Prostate gland (tissue), 2 donors: ENCODE data around the gene TRABD. TPM values are rescaled to one million over a fixed set of nuclear protein-coding genes. Genes with fewer than 3 reads are reported as not detected.
A peak's percentile ranks its signal among the peaks of the same experiment; 100 is the strongest.

Experiments used
- DNase-seq: peaks from one replicate; pipeline ENCODE4 v3.0.0-alpha.2; 2019; ENCODE audit warnings: low spot score
- H3K27ac ChIP-seq, 2 donors: fragments of 200-600 bp; sonication (generic); 2 replicates each; pipeline ENCODE4 v1.5.1; 2017 to 2019
- H3K27me3 ChIP-seq: fragments of 200-600 bp; sonication (generic); replicated peaks from 2 replicates; pipeline ENCODE4 v1.5.1; 2019; ENCODE audit not compliant: insufficient read depth
- H3K36me3 ChIP-seq, 2 donors: fragments of 200-600 bp; sonication (generic); 1 replicate in 1 of 2; 2 replicates in 1 of 2; pipeline versions ENCODE4 v1.5.1 to v1.8.1; 2017 to 2019
- H3K4me1 ChIP-seq: fragments of 200-600 bp; sonication (generic); replicated peaks from 2 replicates; pipeline ENCODE4 v1.5.1; 2019
- H3K4me3 ChIP-seq, 2 donors: fragments of 200-600 bp; sonication (generic); 2 replicates each; pipeline ENCODE4 v1.5.1; 2017 to 2019
- H3K9me3 ChIP-seq: fragments of 200-600 bp; sonication (generic); 2 replicates; pipeline ENCODE4 v1.5.1; 2017
- POLR2A ChIP-seq: fragments of 450-650 bp; IDR thresholded peaks from one replicate; pipeline ENCODE4 v1.6.1; 2016; ENCODE audit warnings: antibody characterized with exemption, mild to moderate bottlenecking
- POLR2AphosphoS5 ChIP-seq: sonication (generic); formaldehyde crosslinking; IDR thresholded peaks from one replicate; pipeline ENCODE4 v1.6.1; 2017; ENCODE audit warnings: antibody characterized with exemption
- WGBS: methylation state at CpG from one replicate; pipeline ENCODE4 v1.1.5; 2018; 5-methylcytosine and 5-hydroxymethylcytosine counted together
- intact Hi-C: fragments of 100-400 bp; cut with DNase I; formaldehyde crosslinking; loops from one replicate; pipeline ENCODE4 v1.14.2; 2022
- total RNA-seq, 2 donors: library from RNA; depleted of rRNA; stranded (reverse); fragments of >200 nt; gene quantifications; one replicate each; pipeline ENCODE4 v1.1.0, GENCODE V29; 2016
- TF ChIP-seq, protein P1 (sequence below), 4 experiments: fragments of 200-600 bp in 2 of 4; fragments of 450-650 bp in 2 of 4; sonication (generic) in 2 of 4; IDR thresholded peaks; 1 replicate in 3 of 4; 2 replicates in 1 of 4; pipeline ENCODE4 v1.5.1; 2016 to 2019; ENCODE audit warnings: antibody characterized with exemption in 4 of 4, mild to moderate bottlenecking in 2 of 4, moderate library complexity in 2 of 4

The TRABD gene
- total RNA-seq, 2 donors from 2014 or later, result 39.1 to 43.1 TPM

DNA sequence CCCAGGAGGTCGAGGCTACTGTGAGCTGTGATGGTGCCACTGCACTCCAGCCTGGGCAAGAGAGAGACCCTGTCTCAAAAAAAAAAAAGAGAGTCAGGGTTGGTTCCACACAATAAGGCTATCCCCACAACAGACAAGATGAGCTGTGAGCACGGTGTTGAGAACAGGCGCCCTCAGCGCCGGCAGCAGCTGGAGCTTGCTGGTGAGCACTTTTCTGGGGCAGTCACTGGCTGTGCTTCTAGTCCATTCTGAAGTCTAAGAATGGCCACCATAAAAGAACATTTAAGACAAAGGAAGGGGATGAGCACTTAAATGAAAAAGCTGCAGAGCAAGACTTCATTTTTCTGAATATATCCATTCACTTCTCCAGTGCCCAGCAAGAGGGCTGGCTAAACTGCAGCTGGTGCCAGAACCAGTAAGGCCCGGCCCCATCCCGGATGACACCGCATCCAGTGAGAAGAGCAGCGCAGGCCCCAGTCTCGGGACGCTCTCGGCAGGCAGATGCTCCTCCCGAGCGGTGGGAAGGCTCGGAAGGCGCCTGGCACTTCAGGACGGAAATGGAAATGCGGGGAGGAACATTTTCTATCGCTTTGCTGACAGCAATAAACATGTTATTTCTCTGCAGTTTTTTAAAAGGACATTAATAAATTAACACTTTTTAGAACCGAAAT, 46.9 kb downstream of the TRABD start:
- TF ChIP-seq, protein P1, sequence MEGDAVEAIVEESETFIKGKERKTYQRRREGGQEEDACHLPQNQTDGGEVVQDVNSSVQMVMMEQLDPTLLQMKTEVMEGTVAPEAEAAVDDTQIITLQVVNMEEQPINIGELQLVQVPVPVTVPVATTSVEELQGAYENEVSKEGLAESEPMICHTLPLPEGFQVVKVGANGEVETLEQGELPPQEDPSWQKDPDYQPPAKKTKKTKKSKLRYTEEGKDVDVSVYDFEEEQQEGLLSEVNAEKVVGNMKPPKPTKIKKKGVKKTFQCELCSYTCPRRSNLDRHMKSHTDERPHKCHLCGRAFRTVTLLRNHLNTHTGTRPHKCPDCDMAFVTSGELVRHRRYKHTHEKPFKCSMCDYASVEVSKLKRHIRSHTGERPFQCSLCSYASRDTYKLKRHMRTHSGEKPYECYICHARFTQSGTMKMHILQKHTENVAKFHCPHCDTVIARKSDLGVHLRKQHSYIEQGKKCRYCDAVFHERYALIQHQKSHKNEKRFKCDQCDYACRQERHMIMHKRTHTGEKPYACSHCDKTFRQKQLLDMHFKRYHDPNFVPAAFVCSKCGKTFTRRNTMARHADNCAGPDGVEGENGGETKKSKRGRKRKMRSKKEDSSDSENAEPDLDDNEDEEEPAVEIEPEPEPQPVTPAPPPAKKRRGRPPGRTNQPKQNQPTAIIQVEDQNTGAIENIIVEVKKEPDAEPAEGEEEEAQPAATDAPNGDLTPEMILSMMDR (IDR thresholded peaks at IDR 0.05), result no peak
- no peak for TF ChIP-seq POLR2A
- no peak for TF ChIP-seq POLR2AphosphoS5
- no peaks in the 10 kb centered on the region for H3K9me3 ChIP-seq
- no peak overlapping the region for H3K4me3 ChIP-seq
- H3K27ac ChIP-seq, result no peak overlapping the region
- H3K4me1 ChIP-seq, result no peaks in the 10 kb centered on the region
- H3K27me3 ChIP-seq, result no peaks in the 10 kb centered on the region
- 86% methylated on average over 20 of the region's 20 CpGs for WGBS
- DNase-seq, result no peak
- intact Hi-C loops, result no loop called here
- peaks cover 0 to 3% of the 10 kb centered on the region in 2 donors for H3K36me3 ChIP-seq

DNA sequence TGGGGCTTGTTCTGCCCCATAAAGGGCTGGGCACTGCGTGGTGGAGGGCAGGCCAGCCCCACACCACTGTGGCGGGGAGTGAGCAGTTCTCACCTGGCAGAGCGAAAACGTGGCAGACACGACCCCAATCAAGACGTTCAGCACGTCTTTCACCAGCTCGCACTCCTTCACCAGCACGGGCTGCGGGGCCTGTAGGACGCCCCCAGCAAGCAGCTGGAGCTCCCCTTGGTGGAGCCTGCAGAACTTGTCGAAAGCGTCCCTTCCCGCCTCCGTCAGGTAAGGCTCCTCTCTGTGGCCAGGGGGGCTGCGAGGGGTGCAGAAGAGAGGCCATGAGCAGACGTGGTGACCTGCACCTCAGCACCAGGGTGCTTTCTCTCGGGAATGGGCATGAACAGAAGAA, 47.5 kb downstream of the TRABD start:
- intact Hi-C loops, result no loop called here
- TF ChIP-seq POLR2A (no peak), POLR2AphosphoS5 (no peak)
- TF ChIP-seq, protein P1 (IDR thresholded peaks at IDR 0.05), result no peak

GRCh38 chr22:50236731-50237409, 51.2 kb downstream of the TRABD start:
- Histone ChIP-seq H3K27me3 (no peaks in the 10 kb centered on the region), H3K9me3 (no peaks in the 10 kb centered on the region), H3K27ac (no peak overlapping the region), H3K4me1 (peaks cover 4% of the 10 kb centered on the region), H3K36me3 (peaks cover 0 to 3% of the 10 kb centered on the region in 2 donors), H3K4me3 (no peak overlapping the region)
- TF ChIP-seq, protein P1 (IDR thresholded peaks at IDR 0.05), result peak in 1 of 4 experiments; percentile 27
- no peak for TF ChIP-seq POLR2AphosphoS5
- TF ChIP-seq POLR2A, result no peak
- intact Hi-C loops, result no loop called here
- WGBS, result 69% methylated on average over 11 of the region's 11 CpGs
- DNase-seq, result no peak

More for the DNA sequence above, 47.5 kb downstream of the TRABD start:
- H3K4me3 ChIP-seq, result no peak overlapping the region
- WGBS, result 90% methylated on average over 18 of the region's 18 CpGs
- no peaks in the 10 kb centered on the region for H3K9me3 ChIP-seq
- H3K4me1 ChIP-seq, result no peaks in the 10 kb centered on the region
- DNase-seq, result no peak
- no peaks in the 10 kb centered on the region for H3K27me3 ChIP-seq
- no peaks in the 10 kb centered on the region for H3K36me3 ChIP-seq
- H3K27ac ChIP-seq, result no peak overlapping the region

DNA sequence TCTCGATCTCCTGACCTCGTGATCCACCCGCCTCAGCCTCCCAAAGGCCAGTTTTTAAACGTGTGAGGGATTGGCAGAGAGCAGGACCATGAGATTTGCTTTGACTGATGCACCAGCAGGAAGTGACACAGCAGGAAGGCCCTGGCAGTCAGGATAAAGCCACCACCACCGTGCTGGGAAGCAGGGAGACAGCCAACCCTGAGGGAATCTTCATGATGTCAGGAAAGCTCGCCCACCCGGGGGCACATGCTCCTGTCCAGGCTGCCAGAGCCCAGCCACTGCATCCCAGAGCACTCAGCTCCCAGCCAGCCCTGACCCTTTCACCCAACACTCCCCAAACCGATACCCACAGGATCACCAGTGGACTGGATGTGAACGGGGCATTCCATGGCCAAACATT, 53.0 kb downstream of the TRABD start:
- TF ChIP-seq, protein P1 (IDR thresholded peaks at IDR 0.05), result no peak
- TF ChIP-seq POLR2A, result no peak
- TF ChIP-seq POLR2AphosphoS5, result no peak
- H3K27me3 ChIP-seq, result no peaks in the 10 kb centered on the region
- H3K4me1 ChIP-seq, result peaks cover 7% of the 10 kb centered on the region
- 86% methylated on average over 9 of the region's 9 CpGs for whole genome bisulfite sequencing
- no peaks in the 10 kb centered on the region for H3K9me3 ChIP-seq
- peaks cover 0 to 3% of the 10 kb centered on the region in 2 donors for H3K36me3 ChIP-seq
- no peak for DNase-seq
- intact Hi-C loops, result no loop called here
- H3K4me3 ChIP-seq, result no peak overlapping the region
- H3K27ac ChIP-seq, result no peak overlapping the region
